Measurements from ENCODE around the gene SLC27A6.
"Not testable (repeated sequence)": the region's sequence is repeated elsewhere in the genome, so short reads cannot be mapped to it uniquely, and the experiment has no call there.

Gene SLC27A6

DNA sequence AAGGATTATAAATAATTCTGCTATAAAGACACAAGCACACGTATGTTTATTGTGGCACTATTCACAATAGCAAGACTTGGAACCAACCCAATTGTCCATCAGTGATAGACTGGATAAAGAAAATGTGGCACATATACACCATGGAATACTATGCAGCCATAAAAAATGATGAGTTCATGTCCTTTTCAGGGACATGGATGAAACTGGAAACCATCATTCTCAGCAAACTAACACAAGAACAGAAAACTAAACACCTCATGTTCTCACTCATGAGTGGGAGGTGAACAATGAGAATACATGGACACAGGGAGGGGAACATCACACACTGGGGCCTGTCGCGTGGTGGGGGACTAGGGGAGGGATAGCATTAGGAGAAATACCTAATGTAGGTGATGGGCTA lies 71.0 kb downstream of the SLC27A6 start:
- H3K27ac ChIP-seq (ENCODE audit: low read depth, low read length); H3K36me3 ChIP-seq (ENCODE audit: insufficient read depth, low read length); H3K4me3 ChIP-seq (ENCODE audit: low read depth, low read length); H2AFZ ChIP-seq (ENCODE audit: low read length, unreplicated experiment); H3K4me1 ChIP-seq (ENCODE audit: control insufficient read depth, insufficient read depth, low read length, unreplicated experiment); H3K79me2 ChIP-seq (ENCODE audit: control insufficient read depth, insufficient read depth, low read length, unreplicated experiment); H3K27me3 ChIP-seq (ENCODE audit: insufficient read depth, low read length): not testable (repeated sequence)

DNA sequence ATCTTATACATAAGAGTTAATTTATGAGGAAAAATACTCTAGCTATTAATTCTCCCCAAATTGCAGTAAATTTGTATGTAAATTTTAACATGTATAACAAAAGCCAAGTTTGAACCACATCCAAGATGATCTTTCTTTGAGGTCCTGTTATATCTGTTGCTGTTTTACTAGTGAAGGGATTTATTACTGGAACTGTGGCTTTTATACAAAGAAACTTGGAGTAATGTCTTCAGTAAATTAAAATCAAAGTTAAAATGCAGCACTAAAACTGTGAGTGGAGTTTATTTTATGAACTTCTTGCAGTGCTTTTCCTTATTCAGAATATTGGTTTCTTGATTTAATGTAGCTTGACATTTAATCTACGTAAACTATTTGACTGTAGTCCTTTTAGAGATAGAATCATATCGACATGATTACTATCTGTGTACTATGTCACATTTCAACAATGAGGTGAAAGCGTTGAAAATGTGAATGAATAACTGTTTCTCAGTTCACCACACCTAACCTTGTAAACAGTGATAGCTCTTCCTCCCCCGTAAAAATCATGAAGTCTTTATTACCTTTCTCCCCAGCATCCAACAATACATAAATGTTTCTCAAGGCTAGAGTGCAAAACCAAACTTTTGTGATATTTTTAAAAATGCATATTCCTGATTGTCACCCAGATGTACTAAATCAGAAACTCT lies 76.1 kb downstream of the SLC27A6 start:
- no peaks in the 10 kb centered on the region for H3K79me2 ChIP-seq (ENCODE audit: control insufficient read depth, insufficient read depth, low read length, unreplicated experiment)
- H2AFZ ChIP-seq (ENCODE audit: low read length, unreplicated experiment), result no peak overlapping the region
- no peaks in the 10 kb centered on the region for H3K36me3 ChIP-seq (ENCODE audit: insufficient read depth, low read length)
- no peaks in the 10 kb centered on the region for H3K4me1 ChIP-seq (ENCODE audit: control insufficient read depth, insufficient read depth, low read length, unreplicated experiment)
- H3K27ac ChIP-seq (ENCODE audit: low read depth, low read length), result no peak overlapping the region
- no peaks in the 10 kb centered on the region for H3K27me3 ChIP-seq (ENCODE audit: insufficient read depth, low read length)
- no peak overlapping the region for H3K4me3 ChIP-seq (ENCODE audit: low read depth, low read length)

- H3K79me2 ChIP-seq (ENCODE audit: control insufficient read depth, insufficient read depth, low read length, unreplicated experiment), result no peaks in the 10 kb centered on the region
- no peak overlapping the region for H3K4me3 ChIP-seq (ENCODE audit: low read depth, low read length)
- H3K27ac ChIP-seq (ENCODE audit: low read depth, low read length), result no peak overlapping the region
Measured at GRCh38 chr5:129042306-129042705, 77.0 kb downstream of the SLC27A6 start.

GRCh38 chr5:129043894-129044293 lies 78.6 kb downstream of the SLC27A6 start:
- Histone ChIP-seq H3K79me2 (ENCODE audit: control insufficient read depth, insufficient read depth, low read length, unreplicated experiment) (no peaks in the 10 kb centered on the region), H3K4me3 (ENCODE audit: low read depth, low read length) (no peak overlapping the region), H3K27ac (ENCODE audit: low read depth, low read length) (no peak overlapping the region), H3K36me3 (ENCODE audit: insufficient read depth, low read length) (no peaks in the 10 kb centered on the region), H3K27me3 (ENCODE audit: insufficient read depth, low read length) (no peaks in the 10 kb centered on the region), H2AFZ (ENCODE audit: low read length, unreplicated experiment) (no peak overlapping the region), H3K4me1 (ENCODE audit: control insufficient read depth, insufficient read depth, low read length, unreplicated experiment) (no peaks in the 10 kb centered on the region)

More at GRCh38 chr5:129042306-129042705, 77.0 kb downstream of the SLC27A6 start:
- Histone ChIP-seq H3K27me3 (ENCODE audit: insufficient read depth, low read length) (no peaks in the 10 kb centered on the region), H3K36me3 (ENCODE audit: insufficient read depth, low read length) (no peaks in the 10 kb centered on the region), H2AFZ (ENCODE audit: low read length, unreplicated experiment) (no peak overlapping the region), H3K4me1 (ENCODE audit: control insufficient read depth, insufficient read depth, low read length, unreplicated experiment) (no peaks in the 10 kb centered on the region)

- Histone ChIP-seq H2AFZ (ENCODE audit: low read length, unreplicated experiment) (no peak overlapping the region), H3K79me2 (ENCODE audit: control insufficient read depth, insufficient read depth, low read length, unreplicated experiment) (no peaks in the 10 kb centered on the region), H3K27ac (ENCODE audit: low read depth, low read length) (no peak overlapping the region), H3K36me3 (ENCODE audit: insufficient read depth, low read length) (no peaks in the 10 kb centered on the region), H3K4me3 (ENCODE audit: low read depth, low read length) (no peak overlapping the region), H3K27me3 (ENCODE audit: insufficient read depth, low read length) (no peaks in the 10 kb centered on the region), H3K4me1 (ENCODE audit: control insufficient read depth, insufficient read depth, low read length, unreplicated experiment) (no peaks in the 10 kb centered on the region)
Measured at GRCh38 chr5:129046151-129046550, 80.9 kb downstream of the SLC27A6 start.

- Histone ChIP-seq H2AFZ (ENCODE audit: low read length, unreplicated experiment) (no peak overlapping the region), H3K27ac (ENCODE audit: low read depth, low read length) (no peak overlapping the region), H3K27me3 (ENCODE audit: insufficient read depth, low read length) (no peaks in the 10 kb centered on the region), H3K79me2 (ENCODE audit: control insufficient read depth, insufficient read depth, low read length, unreplicated experiment) (no peaks in the 10 kb centered on the region), H3K4me3 (ENCODE audit: low read depth, low read length) (no peak overlapping the region), H3K4me1 (ENCODE audit: control insufficient read depth, insufficient read depth, low read length, unreplicated experiment) (no peaks in the 10 kb centered on the region), H3K36me3 (ENCODE audit: insufficient read depth, low read length) (no peaks in the 10 kb centered on the region)
Measured at GRCh38 chr5:129048509-129048908, 83.2 kb downstream of the SLC27A6 start.

- Histone ChIP-seq H3K79me2 (ENCODE audit: control insufficient read depth, insufficient read depth, low read length, unreplicated experiment) (no peaks in the 10 kb centered on the region), H2AFZ (ENCODE audit: low read length, unreplicated experiment) (no peak overlapping the region), H3K27ac (ENCODE audit: low read depth, low read length) (no peak overlapping the region), H3K4me1 (ENCODE audit: control insufficient read depth, insufficient read depth, low read length, unreplicated experiment) (no peaks in the 10 kb centered on the region), H3K27me3 (ENCODE audit: insufficient read depth, low read length) (no peaks in the 10 kb centered on the region), H3K4me3 (ENCODE audit: low read depth, low read length) (no peak overlapping the region), H3K36me3 (ENCODE audit: insufficient read depth, low read length) (no peaks in the 10 kb centered on the region)
Measured at GRCh38 chr5:129049126-129049799, 84.0 kb downstream of the SLC27A6 start.

- no peaks in the 10 kb centered on the region for H3K4me1 ChIP-seq (ENCODE audit: control insufficient read depth, insufficient read depth, low read length, unreplicated experiment)
Measured at GRCh38 chr5:129051283-129051682, 86.0 kb downstream of the SLC27A6 start.

DNA sequence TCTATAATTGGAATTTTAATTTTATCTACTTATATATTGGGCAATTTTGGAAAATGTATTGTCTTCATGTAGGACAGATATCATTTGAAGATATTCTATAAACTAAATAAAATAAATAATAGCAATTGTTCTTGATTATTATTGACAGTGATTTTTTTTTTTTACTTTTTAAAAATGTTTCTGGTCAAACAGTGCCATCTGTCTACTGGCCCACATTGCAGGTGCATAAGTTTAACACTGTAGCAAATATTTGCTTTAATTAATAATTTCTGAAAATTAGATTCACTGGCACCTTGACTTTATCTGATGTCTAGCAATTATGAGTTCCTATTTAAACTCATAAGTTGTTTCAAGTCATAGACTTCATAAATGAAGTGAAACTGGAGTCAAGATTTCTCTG lies 88.2 kb downstream of the SLC27A6 start:
- Histone ChIP-seq H3K27ac (ENCODE audit: low read depth, low read length) (no peak overlapping the region), H3K4me3 (ENCODE audit: low read depth, low read length) (no peak overlapping the region), H2AFZ (ENCODE audit: low read length, unreplicated experiment) (no peak overlapping the region), H3K36me3 (ENCODE audit: insufficient read depth, low read length) (no peaks in the 10 kb centered on the region), H3K4me1 (ENCODE audit: control insufficient read depth, insufficient read depth, low read length, unreplicated experiment) (no peaks in the 10 kb centered on the region), H3K27me3 (ENCODE audit: insufficient read depth, low read length) (no peaks in the 10 kb centered on the region), H3K79me2 (ENCODE audit: control insufficient read depth, insufficient read depth, low read length, unreplicated experiment) (no peaks in the 10 kb centered on the region)

More at GRCh38 chr5:129051283-129051682, 86.0 kb downstream of the SLC27A6 start:
- Histone ChIP-seq H3K4me3 (ENCODE audit: low read depth, low read length) (no peak overlapping the region), H3K27ac (ENCODE audit: low read depth, low read length) (no peak overlapping the region), H3K36me3 (ENCODE audit: insufficient read depth, low read length) (no peaks in the 10 kb centered on the region), H2AFZ (ENCODE audit: low read length, unreplicated experiment) (no peak overlapping the region), H3K79me2 (ENCODE audit: control insufficient read depth, insufficient read depth, low read length, unreplicated experiment) (no peaks in the 10 kb centered on the region), H3K27me3 (ENCODE audit: insufficient read depth, low read length) (no peaks in the 10 kb centered on the region)

DNA sequence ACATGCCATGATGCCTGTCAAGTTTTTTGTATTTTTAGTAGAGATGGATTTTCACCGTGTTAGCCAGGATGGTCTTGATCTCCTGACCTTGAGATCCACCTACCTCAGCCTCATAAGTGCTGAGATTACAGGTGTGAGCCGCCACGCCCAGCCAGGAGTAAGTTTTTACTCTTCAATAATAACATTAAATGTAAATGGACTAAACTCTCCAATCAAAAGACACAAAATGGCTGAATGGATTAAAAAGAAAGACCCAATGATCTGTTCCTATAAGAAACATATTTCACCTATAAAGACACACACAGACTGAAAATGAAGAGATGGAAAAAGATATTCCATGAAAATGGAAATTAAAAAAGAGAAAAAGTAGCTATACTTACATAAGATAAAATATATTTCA lies 92.0 kb downstream of the SLC27A6 start:
- H3K36me3 ChIP-seq (ENCODE audit: insufficient read depth, low read length), result no peaks in the 10 kb centered on the region
- no peaks in the 10 kb centered on the region for H3K4me1 ChIP-seq (ENCODE audit: control insufficient read depth, insufficient read depth, low read length, unreplicated experiment)
- no peak overlapping the region for H3K4me3 ChIP-seq (ENCODE audit: low read depth, low read length)
- H3K27me3 ChIP-seq (ENCODE audit: insufficient read depth, low read length), result 0 out of 2 replicates have a peak, but pooled peaks cover 6% of the 10 kb centered on the region
- H3K27ac ChIP-seq (ENCODE audit: low read depth, low read length), result no peak overlapping the region
- no peaks in the 10 kb centered on the region for H3K79me2 ChIP-seq (ENCODE audit: control insufficient read depth, insufficient read depth, low read length, unreplicated experiment)
- no peak overlapping the region for H2AFZ ChIP-seq (ENCODE audit: low read length, unreplicated experiment)

GRCh38 chr5:129061849-129062248 lies 96.6 kb downstream of the SLC27A6 start:
- H2AFZ ChIP-seq (ENCODE audit: low read length, unreplicated experiment), result no peak overlapping the region
- no peak overlapping the region for H3K27ac ChIP-seq (ENCODE audit: low read depth, low read length)
- H3K4me3 ChIP-seq (ENCODE audit: low read depth, low read length), result no peak overlapping the region
- H3K27me3 ChIP-seq (ENCODE audit: insufficient read depth, low read length), result 0 out of 2 replicates have a peak, but pooled peaks cover 7% of the 10 kb centered on the region
- no peaks in the 10 kb centered on the region for H3K36me3 ChIP-seq (ENCODE audit: insufficient read depth, low read length)
- H3K4me1 ChIP-seq (ENCODE audit: control insufficient read depth, insufficient read depth, low read length, unreplicated experiment), result no peaks in the 10 kb centered on the region
- H3K79me2 ChIP-seq (ENCODE audit: control insufficient read depth, insufficient read depth, low read length, unreplicated experiment), result no peaks in the 10 kb centered on the region

All from ACC112 (cell line).